Activated CD8-positive, alpha-beta memory T cell treated with anti-CD3 and anti-CD28 coated beads, Interleukin-2, amount 50 U/mL, for 1 hour (primary cell): ENCODE data around the gene DNAAF3.
A peak's percentile ranks its signal among the peaks of the same experiment; 100 is the strongest.

Experiments
- DNase-seq: peaks from one replicate; pipeline ENCODE4 v3.0.0-alpha.2; 2020; ENCODE audit errors: extremely low read depth

The DNAAF3 gene

DNA sequence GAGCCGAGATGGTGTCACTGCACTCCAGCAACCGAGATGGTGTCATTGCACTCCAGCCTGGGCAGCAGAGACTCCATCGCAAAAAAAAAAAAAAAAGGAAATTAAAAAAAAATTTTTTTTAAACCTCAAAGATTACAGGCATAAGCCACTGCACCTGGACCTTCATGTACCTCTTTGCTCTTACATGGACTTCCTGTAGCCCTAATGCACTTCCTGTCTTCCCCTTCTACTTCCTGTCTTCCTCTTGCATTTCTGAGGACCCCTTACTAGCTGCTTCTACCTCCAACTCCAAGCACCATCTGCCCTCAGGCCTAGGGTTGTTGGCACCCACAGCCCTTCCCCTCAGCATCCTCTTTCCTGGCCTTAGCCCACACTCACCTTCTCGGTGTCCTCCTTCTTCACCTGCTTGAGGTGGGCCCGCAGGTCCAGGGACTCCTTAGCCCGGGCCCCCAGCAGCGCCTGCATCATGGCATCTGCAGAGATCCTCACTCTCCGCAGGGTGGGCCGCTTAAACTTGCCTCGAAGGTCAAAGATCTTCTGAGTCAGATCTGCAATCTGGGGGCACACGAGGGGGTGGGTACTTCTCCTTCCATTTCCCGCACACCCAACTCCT lies 12.7 kb downstream of the DNAAF3 start:
- no peak for DNase-seq

DNA sequence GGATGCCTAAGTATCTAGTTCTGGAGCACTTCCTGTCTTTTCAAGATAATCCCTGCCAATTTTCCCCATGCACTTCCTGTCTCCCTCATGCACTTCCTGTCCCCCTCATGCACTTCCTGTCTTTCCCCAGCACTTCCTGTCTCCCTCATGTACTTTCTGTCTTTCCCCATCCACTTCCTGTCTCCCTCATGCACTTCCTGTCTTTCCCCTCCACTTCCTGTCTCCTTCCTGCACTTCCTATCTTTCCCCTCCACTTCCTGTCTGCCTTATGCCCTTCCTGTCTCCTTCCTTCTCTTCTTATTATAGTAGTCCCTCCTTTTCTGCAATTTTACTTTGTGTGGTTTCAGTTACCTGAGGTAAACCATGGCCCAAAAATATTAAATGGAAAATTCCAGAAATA lies 14.4 kb downstream of the DNAAF3 start:
- no peak for DNase-seq

DNA sequence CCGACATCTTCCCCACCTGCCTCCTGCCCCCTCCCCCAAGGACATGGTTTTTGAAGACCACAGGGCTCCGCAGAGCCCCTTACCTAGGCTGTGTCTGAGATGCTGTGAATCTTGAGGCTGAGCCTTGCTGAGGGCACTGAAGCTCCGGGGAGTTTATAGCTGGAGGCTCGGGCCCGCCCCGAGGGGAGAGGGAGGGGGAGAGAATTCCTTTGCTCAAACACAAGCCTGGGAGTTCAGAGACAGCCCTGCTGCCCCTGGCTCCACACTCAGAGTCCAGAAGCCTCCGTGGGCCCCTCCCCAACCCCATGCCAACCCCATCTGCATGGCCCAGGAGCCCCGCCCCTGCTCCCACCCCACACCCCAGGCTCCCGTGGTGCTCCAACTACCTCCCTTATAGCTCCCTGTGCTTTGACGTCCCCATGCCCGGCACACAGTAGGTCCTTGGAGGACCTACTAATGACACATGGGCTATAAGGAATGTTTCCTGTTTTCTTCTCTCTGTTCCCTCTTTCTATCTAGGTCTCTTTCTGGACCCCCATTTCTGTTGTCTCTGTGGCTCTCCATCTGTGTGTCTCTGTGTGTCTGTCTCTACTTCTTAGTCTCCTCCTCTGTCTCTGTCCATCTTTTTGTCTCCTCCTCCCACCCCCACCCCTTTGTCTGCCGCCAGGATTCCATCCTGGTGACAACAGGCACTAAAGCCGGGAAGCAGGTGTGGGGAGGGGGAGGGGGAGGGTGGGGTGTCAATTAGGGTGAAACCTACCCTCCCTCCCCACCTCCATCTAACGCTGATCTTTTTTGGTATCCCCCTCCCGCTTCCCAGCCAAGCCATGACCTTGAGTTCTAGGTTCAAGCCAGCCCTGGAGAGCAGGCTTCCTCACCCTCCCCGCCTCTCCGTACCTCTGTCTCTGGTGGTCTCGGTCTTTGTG lies 17.1 kb downstream of the DNAAF3 start, which contains the start of gene TNNT1:
Gene TNNT1 (minus strand): TSS at position 129 of the 926 bp plus-strand sequence. CDS start 2,049 bp downstream, outside the sequence.
- no peak for DNase-seq

DNA sequence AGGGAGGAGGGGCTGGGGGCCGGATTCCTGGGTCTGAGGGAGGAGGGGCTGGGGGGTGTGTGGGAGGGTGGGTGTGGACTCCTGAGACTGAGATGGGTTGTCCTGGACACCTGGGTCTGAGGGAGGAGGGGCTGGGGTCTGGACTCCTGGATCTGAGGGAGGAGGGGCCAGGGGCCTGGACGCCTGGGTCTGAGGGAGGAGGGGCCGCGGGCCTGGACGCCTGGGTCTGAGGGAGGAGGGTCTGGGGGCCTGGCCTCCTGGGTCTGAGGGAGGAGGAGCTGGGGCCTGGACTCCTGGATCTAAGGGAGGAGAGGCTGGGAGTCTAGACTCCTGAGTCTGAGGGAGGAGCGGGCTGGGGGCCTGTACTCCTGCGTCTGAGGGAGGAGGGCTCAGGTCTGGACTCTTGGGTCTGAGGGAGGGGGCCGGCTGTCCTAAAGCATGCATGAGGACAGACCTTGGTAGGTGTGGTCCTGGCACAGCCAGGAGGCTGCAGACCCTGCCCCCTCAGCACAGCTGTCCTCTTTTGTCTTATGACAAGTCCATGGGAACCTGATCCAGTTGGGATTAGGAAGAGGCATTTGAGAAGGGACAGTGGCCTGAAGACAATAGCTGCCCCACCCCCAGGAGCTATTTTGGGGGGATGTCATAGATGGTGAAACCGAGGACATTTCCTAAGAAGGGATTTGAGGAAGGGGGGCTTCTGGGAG lies 18.7 kb downstream of the DNAAF3 start:
- no peak for DNase-seq

DNA sequence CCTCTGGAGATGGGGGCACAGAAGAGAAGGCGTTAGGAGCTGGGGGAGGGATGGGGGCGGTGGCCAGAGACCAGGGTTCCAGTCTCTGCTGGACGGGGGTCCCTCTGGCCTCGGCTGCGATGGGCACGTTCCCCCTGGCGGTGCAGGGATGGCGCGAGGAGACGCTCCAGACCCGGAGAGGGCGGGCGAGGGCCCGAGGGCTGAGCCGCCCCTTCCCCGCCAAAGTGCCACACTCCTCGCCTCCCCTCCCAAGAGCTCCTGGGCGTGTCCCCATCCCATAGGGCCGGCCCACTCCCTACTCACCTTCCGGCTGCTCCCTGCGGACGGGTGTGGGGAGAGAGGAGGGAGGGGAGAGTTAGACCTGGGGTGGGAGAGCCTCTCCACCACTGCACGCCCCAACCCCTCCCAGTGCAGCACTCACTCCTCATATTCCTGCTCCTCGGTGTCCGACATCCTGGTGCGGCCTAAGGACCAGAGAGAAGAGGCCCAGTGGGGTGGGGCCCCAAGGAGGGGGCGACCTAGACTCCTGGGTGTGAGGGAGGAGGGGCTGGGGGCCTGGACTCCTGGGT lies 19.6 kb downstream of the DNAAF3 start:
- DNase-seq = no peak

DNA sequence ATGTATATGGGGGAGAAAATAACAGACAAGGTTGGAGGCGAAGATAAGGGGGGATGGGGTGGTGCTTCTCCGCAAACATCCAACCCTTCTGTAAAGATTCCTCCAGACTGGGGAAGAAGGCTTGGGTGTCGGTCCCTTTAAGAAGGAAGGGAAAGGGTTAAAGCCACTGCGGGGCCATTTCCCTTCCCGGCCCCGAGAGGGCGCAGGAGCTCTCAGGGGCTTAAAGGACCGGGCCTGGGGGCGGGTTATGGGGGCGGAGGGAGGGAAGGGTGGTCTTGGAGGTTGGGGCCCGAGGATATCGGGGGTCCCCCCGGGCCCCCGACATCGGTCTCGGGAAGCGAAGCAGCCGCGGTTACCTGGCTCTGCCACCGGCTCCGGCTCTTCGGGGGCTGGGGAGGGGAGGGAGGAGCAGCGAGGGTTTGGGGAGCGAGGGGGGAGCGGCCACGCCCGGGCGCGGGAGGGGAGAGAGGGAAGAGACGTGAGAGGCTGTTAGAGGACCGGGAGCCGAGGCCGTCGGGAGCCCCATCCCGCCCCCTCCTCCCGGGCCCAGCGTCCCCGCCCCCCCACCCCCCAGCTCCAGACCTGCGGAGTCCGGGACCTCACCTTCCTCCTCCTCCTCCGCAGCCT lies 20.2 kb downstream of the DNAAF3 start:
- DNase-seq = no peak

DNA sequence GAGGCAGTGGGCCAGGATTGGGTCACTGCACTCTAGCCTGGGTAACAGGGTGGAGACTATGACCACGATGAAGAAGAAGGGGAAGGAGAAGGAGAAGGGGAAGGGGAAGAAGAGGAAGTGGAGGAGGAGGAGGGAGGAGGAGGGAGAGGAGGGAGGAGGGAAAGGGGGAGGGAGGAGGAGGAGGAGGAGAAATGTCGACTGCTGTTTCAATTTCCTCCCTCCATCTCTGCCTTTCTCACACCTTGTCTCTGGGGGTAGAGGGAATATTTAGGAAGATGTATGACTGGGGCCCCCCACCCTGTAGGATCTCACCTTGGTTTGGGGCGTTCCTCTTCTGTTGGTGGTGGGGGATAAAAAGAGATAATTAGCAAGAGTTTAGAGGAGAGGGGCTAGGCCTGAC lies 21.2 kb downstream of the DNAAF3 start:
- DNase-seq = no peak

DNA sequence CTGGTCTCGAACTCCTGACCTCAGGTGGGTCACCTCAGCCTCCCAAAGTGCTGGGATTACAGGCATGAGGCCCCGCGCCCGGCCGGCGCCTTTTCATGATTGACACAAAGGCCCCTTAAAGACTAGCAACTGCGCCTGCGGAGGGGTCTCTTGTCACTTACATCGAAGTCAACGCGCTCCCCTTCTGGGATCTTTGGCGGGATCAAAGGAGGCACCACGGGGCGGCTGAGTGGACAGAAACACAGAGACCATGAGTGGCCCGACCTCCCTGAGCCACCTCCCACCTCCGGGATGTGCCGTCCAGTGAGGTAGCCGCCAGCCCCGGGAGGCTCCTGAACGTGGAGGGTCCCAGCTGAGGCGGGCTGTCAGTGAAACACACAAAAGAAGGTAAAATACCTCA lies 24.7 kb downstream of the DNAAF3 start:
- DNase-seq = no peak

DNA sequence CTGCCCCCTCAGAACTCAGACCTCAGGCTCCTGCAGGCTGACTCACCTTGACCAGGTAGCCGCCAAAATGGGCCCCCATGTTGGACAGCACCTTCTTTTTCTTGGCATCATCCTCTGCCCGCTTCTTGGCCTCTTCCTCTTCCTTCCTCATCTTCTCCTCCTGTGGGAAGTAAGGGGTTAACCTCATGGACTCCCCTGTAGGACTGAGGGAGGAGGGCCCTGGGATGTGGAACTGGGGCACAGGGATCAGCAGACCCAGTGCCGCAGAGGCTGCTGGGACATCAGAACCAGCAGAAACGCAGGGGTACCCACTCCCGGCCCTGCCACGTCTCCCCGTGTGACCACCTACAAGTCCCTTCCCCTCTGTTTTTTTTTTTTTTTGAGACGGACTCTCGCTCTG lies 28.5 kb downstream of the DNAAF3 start:
- no peak for DNase-seq

DNA sequence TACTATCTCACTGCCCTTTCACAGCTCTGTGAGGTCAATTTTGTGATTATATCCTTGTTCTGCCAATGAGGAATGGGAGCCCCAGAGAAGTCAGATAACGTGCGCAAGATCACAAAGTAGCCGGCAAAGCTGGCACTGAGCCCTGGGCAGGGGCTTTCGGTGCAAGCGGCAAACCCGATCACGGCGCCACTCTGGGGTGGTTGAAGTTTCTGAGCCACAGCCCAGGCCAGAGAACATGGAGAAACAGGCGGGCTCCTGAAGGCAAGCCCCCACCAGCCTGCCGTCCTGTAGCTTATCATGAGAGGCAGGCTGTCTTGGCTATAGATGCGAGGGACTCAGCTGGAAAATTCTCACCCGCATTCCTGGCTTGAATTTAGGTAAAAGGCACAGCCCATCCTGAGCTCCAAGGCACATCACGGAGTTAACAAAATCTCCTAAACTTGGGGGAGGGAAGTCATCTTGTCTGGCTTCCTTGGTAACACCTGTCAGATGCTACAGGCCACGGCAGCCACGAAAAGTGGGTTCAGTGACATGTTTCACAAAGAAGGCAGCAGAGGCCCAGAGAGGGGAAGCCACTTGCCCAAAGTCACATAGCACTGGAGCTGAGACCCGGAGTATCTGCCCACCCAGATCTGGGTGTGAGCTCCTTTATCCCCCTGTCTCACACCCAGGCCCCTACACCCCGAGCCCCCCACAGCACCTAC lies 29.9 kb downstream of the DNAAF3 start:
- DNase-seq = no peak

DNA sequence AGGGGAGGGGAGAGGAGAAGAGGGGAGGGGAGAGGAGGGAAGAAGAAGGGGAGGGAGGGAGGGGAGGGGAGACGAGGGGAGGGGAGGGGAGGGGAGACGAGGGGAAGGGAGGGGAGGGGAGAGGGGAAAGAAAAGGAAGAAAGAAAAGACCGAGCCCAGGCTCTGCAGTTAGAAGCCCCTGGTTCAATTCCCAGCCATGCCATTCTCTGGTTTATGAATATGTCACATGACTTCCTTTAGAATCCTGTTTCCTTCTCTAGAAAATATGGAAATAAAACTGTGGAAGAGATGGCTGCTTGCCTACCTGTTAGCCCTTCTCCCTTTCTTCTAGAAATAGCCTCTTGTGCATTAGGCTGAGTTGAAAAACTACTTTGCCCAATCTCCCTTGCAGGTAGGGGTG lies 31.7 kb downstream of the DNAAF3 start:
- DNase-seq = no peak

DNA sequence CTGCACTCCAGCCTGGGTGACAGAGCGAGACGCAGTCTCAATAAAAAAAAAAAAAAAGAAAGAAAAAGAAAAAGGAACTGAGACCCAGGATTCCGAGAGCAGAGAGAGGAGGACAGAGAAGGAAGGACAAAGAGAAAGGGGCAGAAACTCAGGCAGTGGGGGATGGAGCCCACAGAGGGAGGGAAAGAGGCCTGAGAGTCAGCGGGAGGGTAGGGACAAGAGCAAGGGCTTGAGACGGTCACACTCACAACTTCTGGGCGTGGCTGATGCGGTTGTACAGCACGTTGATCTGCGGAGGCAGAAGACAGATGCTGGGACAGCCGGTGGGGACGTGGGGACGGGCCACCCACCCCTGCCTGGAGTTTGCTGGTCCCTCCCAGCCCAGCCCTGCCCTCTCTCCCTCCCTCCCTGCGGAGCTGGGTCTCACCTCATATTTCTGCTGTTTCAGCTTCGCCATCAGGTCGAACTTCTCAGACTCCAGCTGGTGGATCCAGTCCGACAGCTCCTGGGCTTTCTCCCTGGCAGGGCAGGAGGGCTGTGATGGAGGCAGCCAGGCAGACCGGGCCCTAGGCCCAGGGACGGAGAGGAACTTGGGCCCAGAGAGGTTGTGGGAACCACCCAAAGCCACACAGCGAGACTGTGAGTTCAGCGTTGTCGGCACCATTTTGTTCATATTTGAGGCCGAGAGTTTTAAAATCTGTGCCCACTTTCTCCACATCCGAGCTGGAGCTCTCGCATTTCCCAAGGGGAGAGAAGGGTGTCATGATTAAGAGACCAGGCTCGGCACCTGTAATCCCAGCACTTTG lies 32.6 kb downstream of the DNAAF3 start:
- no peak for DNase-seq

DNA sequence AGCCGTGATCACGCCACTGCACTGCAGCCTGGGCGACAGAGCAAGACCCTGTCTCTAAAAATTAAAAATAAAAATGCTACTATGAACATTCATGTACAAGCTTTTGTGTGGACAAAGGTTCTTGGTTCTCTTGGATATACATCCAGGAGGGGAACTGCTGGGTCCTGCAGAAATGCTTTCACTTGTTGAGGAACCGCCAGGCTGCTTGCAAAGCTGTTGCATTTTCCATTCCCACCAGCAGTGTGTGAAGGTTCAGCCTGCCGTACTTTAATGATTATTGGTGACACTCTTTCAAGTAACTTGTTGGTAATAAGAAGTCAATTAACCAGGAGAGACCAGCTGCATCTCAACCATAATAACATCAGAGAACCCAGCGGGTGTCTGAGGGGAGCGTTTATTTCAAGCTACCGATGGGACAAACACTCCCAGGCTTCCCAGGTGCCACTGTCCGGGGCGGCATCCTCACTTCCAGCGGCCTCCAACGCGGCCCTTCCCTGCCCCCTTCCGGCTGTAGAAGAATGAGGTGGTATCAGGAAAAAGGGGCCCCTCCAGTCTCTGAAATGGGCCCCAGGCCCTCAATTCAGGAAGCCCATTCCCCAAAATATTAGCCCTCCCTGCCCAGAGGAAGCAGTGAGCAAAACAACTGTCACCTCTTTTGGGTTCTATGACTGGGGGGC lies 33.8 kb downstream of the DNAAF3 start:
- no peak for DNase-seq

DNA sequence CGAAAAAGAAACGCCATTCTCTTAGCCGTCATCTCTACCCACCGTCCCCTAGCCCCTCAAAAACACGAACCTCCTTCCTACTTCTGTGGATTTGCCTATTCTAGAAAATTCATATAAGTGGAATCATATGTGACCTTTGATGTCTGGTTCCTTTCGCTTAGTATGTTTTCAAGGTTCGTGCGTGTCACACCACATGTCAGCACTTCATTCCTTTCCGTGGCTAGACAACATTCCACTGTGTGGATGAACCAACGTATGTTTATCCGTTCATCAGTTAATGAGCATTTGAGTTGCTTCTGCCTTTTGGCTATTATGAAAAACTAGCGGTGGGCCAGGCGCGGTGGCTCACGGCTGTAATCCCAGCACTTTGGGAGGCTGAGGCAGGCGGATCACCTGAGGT lies 35.0 kb downstream of the DNAAF3 start:
- DNase-seq = no peak

DNA sequence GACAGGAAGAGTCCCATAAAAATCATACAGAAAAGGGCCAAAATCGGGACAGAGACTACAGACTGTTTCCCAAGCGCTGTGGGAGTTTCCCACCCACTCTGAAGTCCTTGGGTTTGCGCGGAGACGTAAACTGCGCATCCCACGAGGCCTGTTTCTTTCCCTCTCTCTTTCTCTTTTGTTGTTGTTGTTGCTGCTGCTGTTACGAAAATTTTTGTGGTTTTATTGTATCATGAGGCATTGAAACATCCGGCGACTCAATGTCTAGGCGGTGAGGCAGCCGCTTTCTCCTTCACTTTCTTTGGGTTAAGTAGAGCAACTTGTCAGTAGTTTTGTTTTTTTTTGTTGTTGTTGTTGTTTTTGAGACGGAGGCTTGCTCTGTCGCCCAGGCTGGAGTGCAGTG lies 47.4 kb downstream of the DNAAF3 start:
- no peak for DNase-seq

DNA sequence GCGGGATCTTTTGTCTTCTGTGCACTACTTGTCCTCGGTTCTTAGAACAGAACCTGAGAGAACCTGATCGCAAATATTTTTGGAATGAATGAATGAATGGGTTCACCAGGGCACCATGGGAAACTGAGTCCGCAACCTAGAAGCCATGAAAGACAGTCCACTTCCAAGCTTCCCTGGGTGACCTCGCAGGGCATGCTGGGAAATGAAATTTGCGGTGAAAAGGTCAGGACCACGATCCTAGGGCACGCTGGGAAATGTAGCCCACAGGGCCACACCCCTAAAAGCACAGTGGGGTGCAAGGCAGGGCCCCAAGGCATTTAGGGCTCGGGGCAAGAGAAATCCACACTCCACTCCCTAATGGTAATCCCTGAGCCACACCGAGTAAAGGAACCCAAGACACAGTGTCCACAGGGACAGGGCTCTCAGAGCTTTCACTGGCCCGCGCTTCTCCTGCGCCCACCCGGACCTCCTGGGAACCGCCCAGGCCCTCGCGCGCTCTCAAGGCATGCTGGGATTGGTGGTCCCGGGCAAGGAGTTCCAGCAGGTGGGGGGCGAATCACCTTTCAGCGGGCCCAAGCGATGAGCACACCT lies 47.9 kb downstream of the DNAAF3 start:
- no peak for DNase-seq

DNA sequence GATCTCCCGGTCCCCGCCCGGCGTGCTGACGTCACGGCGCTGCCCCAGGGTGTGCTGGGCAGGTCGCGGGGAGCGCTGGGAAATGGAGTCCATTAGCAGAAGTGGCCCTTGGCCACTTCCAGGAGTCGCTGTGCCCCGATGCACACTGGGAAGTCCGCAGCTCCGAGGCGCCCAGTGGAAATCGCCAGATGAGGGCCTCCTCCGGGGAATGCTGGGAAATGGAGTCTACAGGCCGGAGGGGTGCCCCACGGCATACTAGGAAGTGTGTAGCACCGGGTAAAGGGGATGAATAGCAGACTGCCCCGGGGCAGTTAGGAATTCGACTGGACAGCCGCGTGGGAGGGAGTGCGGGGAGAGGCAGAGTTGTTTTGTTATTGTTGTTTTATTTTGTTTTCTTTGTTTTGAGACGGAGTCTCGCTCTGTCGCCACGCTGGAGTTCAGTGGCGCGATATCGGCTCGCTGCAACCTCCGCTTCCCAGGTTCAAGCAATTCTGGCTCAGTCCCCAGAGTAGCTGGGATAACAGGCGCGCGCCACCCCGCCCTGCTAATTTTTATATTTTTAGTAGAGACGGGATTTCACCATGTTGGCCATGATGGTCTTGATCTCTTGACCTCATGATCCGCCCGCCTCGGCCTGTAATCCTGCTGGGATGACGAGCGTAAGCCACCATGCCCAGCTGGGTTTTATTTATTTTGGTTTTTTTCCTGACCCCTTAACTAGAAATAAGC lies 48.6 kb downstream of the DNAAF3 start:
- peak; percentile 85 for DNase-seq

DNA sequence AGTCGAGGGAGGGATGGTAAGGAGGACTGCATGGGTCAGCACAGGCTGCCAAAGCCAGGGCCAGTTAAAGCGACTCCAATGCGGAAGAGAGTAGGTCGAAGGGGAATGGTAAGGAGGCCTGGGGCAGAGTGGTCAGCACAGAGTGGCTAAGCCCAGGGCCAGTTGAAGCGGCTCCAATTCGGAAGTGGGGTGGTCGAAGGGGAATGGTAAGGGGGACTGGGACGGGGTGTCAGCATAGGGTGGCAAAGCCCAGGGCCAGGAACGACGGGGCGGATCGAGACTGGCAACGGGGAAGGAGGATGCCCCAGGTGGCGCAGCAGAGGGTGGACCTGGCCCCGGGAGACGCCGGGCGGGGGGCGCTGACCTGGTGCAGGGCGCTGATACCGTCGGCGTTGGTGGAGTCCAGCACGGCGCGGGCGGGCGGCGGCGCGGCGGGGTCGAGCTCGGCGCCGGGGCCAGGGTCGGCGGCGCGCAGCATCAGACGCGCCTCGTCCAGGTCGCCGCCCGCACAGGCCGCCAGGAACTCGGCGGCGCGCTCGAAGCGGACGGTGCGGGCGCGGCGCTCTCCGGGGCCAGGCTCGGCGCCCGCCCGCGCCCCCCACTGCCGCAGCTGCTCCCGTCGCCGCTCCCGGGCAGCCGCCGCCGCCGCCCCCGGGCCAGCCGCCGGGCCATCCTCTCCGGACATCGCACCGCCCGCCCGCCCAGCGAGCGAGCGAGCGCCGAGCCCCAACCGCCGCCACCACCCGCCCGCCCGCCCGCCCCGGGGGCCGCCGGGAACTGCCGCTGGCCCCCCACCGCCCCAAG lies 49.4 kb downstream of the DNAAF3 start, which contains the start of gene PPP1R12C:
Gene PPP1R12C (minus strand): TSS at position 779 of the 804 bp plus-strand sequence. CDS start 94 bp downstream, at position 685.
- DNase-seq = no peak
